Spleen (tissue), 11 donors: ENCODE data around the gene NUP210L. TPM values are rescaled to one million over a fixed set of nuclear protein-coding genes. Genes with fewer than 3 reads are reported as not detected.

Experiments used
- DNase-seq: peaks from one replicate; pipeline ENCODE4 v3.0.0-alpha.2; 2020
- H3K27ac ChIP-seq, 8 donors: fragments of 200-600 bp; sonication (generic) in 7 of 8; 1 replicate in 4 of 8; 2 replicates in 4 of 8; pipeline versions ENCODE4 v1.5.0 to v1.8.0; 2016 to 2021; ENCODE audit warnings: inconsistent platforms in 4 of 8, mild to moderate bottlenecking in 4 of 8, moderate library complexity in 1 of 8
- H3K27me3 ChIP-seq, 7 donors: fragments of 200-600 bp; sonication (generic) in 6 of 7; replicated peaks in 1 of 7; 1 replicate in 4 of 7; 2 replicates in 3 of 7; pipeline versions ENCODE4 v1.5.0 to v1.8.0; 2016 to 2021; ENCODE audit warnings: inconsistent platforms in 3 of 7, mild to moderate bottlenecking in 1 of 7
- H3K36me3 ChIP-seq, 6 donors: fragments of 200-600 bp; sonication (generic) in 5 of 6; 1 replicate in 4 of 6; 2 replicates in 2 of 6; pipeline versions ENCODE4 v1.5.0 to v1.8.0; 2016 to 2021; ENCODE audit warnings: inconsistent platforms in 2 of 6
- H3K4me1 ChIP-seq, 6 donors: fragments of 200-600 bp; sonication (generic) in 5 of 6; 1 replicate in 3 of 6; 2 replicates in 3 of 6; pipeline versions ENCODE4 v1.5.0 to v1.8.0; 2016 to 2021; ENCODE audit warnings: inconsistent platforms in 3 of 6
- H3K4me3 ChIP-seq, 8 donors: fragments of 200-600 bp; sonication (generic) in 7 of 8; 1 replicate in 4 of 8; 2 replicates in 4 of 8; pipeline versions ENCODE4 v1.5.0 to v1.8.0; 2016 to 2021; ENCODE audit warnings: inconsistent platforms in 4 of 8, mild to moderate bottlenecking in 4 of 8, moderate library complexity in 2 of 8
- H3K9me3 ChIP-seq, 8 donors: fragments of 200-600 bp; sonication (generic) in 7 of 8; 1 replicate in 4 of 8; 2 replicates in 4 of 8; pipeline versions ENCODE4 v1.5.0 to v1.8.0; 2016 to 2021; ENCODE audit warnings: inconsistent platforms in 4 of 8
- POLR2A ChIP-seq, 3 donors: fragments of 450-650 bp; IDR thresholded peaks; one replicate each; pipeline ENCODE4 v1.5.1; 2017; ENCODE audit warnings: antibody characterized with exemption in 3 of 3, mild to moderate bottlenecking in 1 of 3
- POLR2AphosphoS5 ChIP-seq, 3 donors: sonication (generic); formaldehyde crosslinking; IDR thresholded peaks; one replicate each; pipeline ENCODE4 v1.5.1; 2017; ENCODE audit warnings: antibody characterized with exemption in 3 of 3
- WGBS, 5 donors: extraction: QIAGEN DNeasy Blood & Tissue Kit in 3 of 5; methylation state at CpG; one replicate each; pipeline versions ENCODE4 v1.1.5 to v1.1.7; 2013 to 2018; 5-methylcytosine and 5-hydroxymethylcytosine counted together
- intact Hi-C: fragments of 100-400 bp; cut with DNase I; formaldehyde crosslinking; loops from one replicate; pipeline ENCODE4 v1.15.0; 2023; ENCODE audit warnings: low total_unique reads
- polyA plus RNA-seq, 3 donors: library from polyadenylated mRNA; stranded (reverse); fragments of 200-250 nt; gene quantifications; one replicate each; pipeline ENCODE4 v1.2.1, GENCODE V29; 2013
- total RNA-seq, 7 donors: library from RNA; depleted of rRNA in 3 of 7; stranded (reverse); fragments of >200 nt in 3 of 7; fragmentation: NEBNext Ultra II Directional in 4 of 7; extraction: Animal tissue kit (Norgen Biotek cat#: 25700) in 4 of 7; gene quantifications; one replicate each; pipeline versions ENCODE4 v1.1.0 to v1.2.1, GENCODE V29; 2016 to 2021
- TF ChIP-seq, protein P1 (sequence below), 11 experiments: fragments of 200-600 bp in 7 of 11; fragments of 450-650 bp in 4 of 11; sonication (generic) in 4 of 11; IDR thresholded peaks in 8 of 11; conservative IDR thresholded peaks in 3 of 11; 1 replicate in 7 of 11; 2 replicates in 4 of 11; pipeline versions ENCODE4 v1.4.0 to v1.8.0; 2016 to 2021; ENCODE audit warnings: antibody characterized with exemption in 11 of 11, inconsistent platforms in 4 of 11, mild to moderate bottlenecking in 1 of 11
- donor health status: healthy with polysubstance abuse.
- donor health status: DM: no; HTN: no; CAD: no; lungs with moderate emphysema.
- donor health status: DM: no; HTN: no; CAD: no.
- donor health status: Bipolar disorder and iron deficiency.
- donor health status: healthy.
- donor health status: DM: no; HTN: no; CAD: no.
- donor health status: DM: yes; HTN: yes; CAD: no.

Gene NUP210L
- total and polyA plus RNA-seq, 10 donors: 0.02 to 0.34 (median 0.09) TPM; not detected in 4

DNA sequence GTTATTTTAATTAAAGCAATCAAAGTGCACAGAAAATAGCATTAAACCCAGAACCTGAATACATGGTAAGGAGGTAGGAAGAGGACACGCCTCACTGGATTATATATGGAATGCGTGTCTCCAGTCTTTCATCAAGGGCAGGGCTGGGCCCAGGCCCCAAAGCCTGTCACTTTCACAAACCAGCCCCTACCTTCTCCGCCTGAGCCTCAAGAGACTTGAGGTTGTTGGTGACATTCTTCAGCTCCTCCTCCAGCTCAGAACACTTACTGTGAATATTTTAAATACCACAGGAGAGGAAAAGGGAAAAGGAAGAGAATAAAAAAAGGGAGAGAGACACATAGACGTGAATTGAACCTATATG is 16.3 kb upstream of the NUP210L start:
- no peak overlapping the region for H3K4me3 ChIP-seq
- WGBS, 5 donors: 82 to 90% (median 89%) methylated on average over 4 of the region's 4 CpGs
- intact Hi-C loops: no loop called here
- no peak for DNase-seq
- H3K36me3 ChIP-seq: peaks cover 3 to 100% (median 99%) of the 10 kb centered on the region in 6 donors
- no peaks in the 10 kb centered on the region for H3K27me3 ChIP-seq
- H3K4me1 ChIP-seq: peaks cover 8 to 67% (median 17%) of the 10 kb centered on the region in 6 donors
- TF ChIP-seq, protein P1, sequence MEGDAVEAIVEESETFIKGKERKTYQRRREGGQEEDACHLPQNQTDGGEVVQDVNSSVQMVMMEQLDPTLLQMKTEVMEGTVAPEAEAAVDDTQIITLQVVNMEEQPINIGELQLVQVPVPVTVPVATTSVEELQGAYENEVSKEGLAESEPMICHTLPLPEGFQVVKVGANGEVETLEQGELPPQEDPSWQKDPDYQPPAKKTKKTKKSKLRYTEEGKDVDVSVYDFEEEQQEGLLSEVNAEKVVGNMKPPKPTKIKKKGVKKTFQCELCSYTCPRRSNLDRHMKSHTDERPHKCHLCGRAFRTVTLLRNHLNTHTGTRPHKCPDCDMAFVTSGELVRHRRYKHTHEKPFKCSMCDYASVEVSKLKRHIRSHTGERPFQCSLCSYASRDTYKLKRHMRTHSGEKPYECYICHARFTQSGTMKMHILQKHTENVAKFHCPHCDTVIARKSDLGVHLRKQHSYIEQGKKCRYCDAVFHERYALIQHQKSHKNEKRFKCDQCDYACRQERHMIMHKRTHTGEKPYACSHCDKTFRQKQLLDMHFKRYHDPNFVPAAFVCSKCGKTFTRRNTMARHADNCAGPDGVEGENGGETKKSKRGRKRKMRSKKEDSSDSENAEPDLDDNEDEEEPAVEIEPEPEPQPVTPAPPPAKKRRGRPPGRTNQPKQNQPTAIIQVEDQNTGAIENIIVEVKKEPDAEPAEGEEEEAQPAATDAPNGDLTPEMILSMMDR (IDR thresholded peaks at IDR 0.05 in 8 of 11, conservative IDR thresholded peaks at IDR 0.05 in 3 of 11): no peak
- TF ChIP-seq POLR2A (IDR thresholded peaks at IDR 0.05): no peak
- TF ChIP-seq POLR2AphosphoS5 (IDR thresholded peaks at IDR 0.05): no peak
- peak overlapping the region in 1 of 8 donors; percentile 11 for H3K27ac ChIP-seq
- no peaks in the 10 kb centered on the region for H3K9me3 ChIP-seq

DNA sequence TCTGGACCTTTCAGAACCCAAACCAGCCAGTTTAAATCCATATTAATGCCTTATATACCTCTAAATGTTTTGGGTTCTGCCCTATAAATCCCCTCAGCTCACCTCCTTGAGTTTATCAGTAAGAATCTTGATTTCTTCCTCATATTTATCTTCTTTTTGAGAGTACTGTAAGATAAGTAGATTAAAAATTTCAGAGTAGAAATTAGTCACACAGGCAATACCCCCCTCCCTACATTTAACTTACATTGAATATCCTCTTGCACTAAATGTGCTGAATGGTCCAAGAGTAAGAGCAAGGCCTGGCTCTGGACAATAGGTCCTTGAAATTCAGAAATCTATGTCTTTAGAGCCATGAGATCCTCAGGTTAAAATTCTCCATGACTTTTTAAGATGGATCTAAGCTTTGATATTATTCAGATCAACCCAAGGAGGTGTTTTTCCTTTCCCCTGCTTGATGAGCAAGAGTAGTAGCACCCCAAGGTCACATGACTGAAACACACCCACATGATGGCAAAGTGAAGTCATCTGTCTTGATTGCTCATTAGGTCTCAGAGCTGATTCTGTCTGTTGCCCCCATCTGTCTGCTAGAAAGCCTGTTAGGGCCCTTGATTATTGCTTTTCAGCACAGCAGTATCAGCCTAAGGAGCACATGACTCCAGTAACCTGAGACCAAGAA is 15.8 kb upstream of the NUP210L start:
- intact Hi-C loops: no loop called here
- no peaks in the 10 kb centered on the region for H3K27me3 ChIP-seq
- TF ChIP-seq POLR2AphosphoS5 (IDR thresholded peaks at IDR 0.05) (peak in 1 of 3 donors; percentile 23), POLR2A (IDR thresholded peaks at IDR 0.05) (no peak)
- TF ChIP-seq, protein P1 (IDR thresholded peaks at IDR 0.05 in 8 of 11, conservative IDR thresholded peaks at IDR 0.05 in 3 of 11): no peak
- H3K27ac ChIP-seq: peak overlapping the region in 1 of 8 donors; percentile 19
- H3K4me1 ChIP-seq: peaks cover 3 to 62% (median 12%) of the 10 kb centered on the region in 6 donors
- H3K36me3 ChIP-seq: peaks cover 3 to 100% (median 99%) of the 10 kb centered on the region in 6 donors
- no peak for DNase-seq
- H3K4me3 ChIP-seq: no peak overlapping the region
- no peaks in the 10 kb centered on the region for H3K9me3 ChIP-seq

DNA sequence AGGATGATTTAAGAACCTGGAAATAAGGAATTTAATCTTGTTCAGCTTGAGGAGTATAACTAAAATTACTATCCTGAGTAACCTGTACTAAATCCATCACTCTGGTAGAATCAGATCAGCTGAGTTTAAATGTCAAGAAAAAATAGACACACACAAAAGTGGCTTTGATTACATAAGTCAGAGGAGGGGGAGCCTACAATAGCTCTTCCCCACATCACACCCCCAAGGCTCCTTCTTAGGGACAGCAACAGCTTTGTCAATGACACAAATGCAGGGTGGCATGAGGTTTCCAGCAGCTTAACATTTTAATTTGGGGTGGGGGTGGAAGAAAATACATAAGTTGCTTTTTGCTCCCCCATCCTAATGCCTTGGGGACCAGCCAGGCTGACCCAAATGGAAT is 12.6 kb upstream of the NUP210L start:
- H3K36me3 ChIP-seq: peaks cover 3 to 100% (median 100%) of the 10 kb centered on the region in 6 donors
- H3K4me3 ChIP-seq: no peak overlapping the region
- H3K4me1 ChIP-seq: peaks cover 0 to 40% (median 4%) of the 10 kb centered on the region in 6 donors
- intact Hi-C loops: no loop called here
- TF ChIP-seq, protein P1 (IDR thresholded peaks at IDR 0.05 in 8 of 11, conservative IDR thresholded peaks at IDR 0.05 in 3 of 11): no peak
- no peak for TF ChIP-seq POLR2AphosphoS5 (IDR thresholded peaks at IDR 0.05)
- no peak for TF ChIP-seq POLR2A (IDR thresholded peaks at IDR 0.05)
- H3K9me3 ChIP-seq: no peaks in the 10 kb centered on the region
- no peak for DNase-seq
- H3K27ac ChIP-seq: no peak overlapping the region
- no peaks in the 10 kb centered on the region for H3K27me3 ChIP-seq

DNA sequence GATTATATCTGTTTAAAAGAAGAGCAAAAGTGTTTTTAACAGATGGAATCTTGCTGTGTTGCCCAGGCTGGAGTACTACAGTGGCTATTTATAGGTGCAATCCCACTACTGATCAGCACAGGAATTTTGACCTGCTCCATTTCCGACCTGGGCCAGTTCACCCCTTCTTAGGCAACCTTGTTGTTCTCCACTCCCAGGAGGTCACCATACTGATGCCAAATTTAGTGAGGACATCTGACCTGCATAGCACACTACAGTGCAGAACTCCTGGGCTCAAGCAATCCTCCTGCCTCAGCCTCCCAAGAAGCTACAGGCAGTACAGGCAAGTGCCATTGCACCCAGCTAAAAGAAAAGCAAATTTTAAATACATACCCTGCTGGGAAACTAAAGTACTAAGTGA is 11.3 kb upstream of the NUP210L start:
- DNase-seq: no peak
- H3K36me3 ChIP-seq: peaks cover 3 to 100% (median 99%) of the 10 kb centered on the region in 6 donors
- no peak overlapping the region for H3K4me3 ChIP-seq
- no peak overlapping the region for H3K27ac ChIP-seq
- H3K4me1 ChIP-seq: peaks cover 0 to 27% (median 4%) of the 10 kb centered on the region in 6 donors
- H3K9me3 ChIP-seq: no peaks in the 10 kb centered on the region
- no peaks in the 10 kb centered on the region for H3K27me3 ChIP-seq
- TF ChIP-seq POLR2A (IDR thresholded peaks at IDR 0.05) (no peak), POLR2AphosphoS5 (IDR thresholded peaks at IDR 0.05) (no peak)
- TF ChIP-seq, protein P1 (IDR thresholded peaks at IDR 0.05 in 8 of 11, conservative IDR thresholded peaks at IDR 0.05 in 3 of 11): no peak
- WGBS, 5 donors: 84 to 96% (median 90%) methylated on average over 1 of the region's 1 CpG
- intact Hi-C loops: no loop called here
